GM21360 (cell line): ENCODE data around the gene NSUN5.
A peak's percentile ranks its signal among the peaks of the same experiment; 100 is the strongest.
"Not testable (repeated sequence)": the region's sequence is repeated elsewhere in the genome, so short reads cannot be mapped to it uniquely, and the experiment has no call there.

Experiments used
- ATAC-seq: cut with Tn5 transposase; IDR thresholded peaks from one replicate; pipeline ENCODE4 v1.9.1; 2021; ENCODE audit warnings: mild to moderate bottlenecking, moderate library complexity; ENCODE audit not compliant: unreplicated experiment

The NSUN5 gene

GRCh38 chr7:73327449-73327848, 18.8 kb upstream of the NSUN5 start:
- ATAC-seq = not testable (repeated sequence)

GRCh38 chr7:73325424-73325823, 16.8 kb upstream of the NSUN5 start:
- not testable (repeated sequence) for ATAC-seq

DNA sequence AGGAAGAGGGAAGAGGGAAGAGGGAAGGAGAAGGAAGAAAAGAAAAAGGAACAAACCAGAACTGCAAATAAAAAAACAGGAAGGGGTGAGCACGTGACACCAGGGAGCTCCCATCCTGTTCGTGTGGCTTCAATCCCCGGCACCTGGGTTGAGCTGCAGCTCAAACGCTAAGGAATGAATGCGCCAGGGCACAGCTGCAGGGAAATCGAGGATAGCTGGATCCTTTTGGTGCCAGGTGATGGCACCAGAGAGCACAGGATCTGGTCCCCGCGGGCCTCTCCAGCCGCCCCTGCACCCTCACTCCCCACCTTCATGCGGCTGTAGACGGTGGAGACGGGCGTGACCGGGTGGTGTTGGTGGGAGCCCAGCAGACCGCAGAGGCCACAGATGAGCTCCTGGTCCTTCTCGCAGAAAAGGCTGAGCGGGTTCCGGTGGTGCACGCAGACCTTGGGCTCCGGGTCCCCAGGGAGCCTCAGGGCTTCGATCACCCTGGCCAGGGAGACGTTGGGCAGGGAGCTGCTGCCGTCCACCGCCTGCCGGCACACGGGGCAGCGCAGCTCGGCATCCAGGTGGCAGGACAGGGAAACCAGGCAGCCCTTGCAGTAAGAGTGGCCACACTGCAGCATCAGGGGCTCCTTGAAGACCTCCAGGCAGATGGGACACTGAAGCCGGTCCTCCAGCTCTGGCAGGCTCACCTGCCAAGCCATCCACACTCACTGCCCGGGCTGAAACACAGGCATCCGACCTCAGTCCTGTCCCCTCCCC, 15.6 kb upstream of the NSUN5 start:
- ATAC-seq = not testable (repeated sequence)

- not testable (repeated sequence) for ATAC-seq
Observed at GRCh38 chr7:73323434-73324080, 14.9 kb upstream of the NSUN5 start.

DNA sequence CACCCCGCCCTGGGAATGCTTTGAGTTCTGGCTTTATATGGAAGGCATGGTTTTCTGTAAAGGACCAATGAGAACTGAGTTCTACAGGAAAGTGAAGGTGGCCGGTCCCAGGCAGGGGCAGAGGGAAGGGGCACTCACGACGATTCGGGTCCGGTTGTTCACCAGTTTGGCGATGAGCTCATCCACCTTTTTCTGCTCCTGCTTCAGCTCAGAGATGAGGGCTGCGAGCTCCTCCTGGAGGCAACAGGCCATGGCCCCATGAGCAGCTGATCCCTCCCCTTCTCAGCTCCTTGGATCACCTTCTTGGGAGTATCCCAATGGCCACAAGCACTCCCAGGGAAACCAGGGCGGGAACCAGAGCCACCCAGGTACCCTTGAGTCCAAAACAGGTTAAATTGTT, 11.4 kb upstream of the NSUN5 start:
- not testable (repeated sequence) for ATAC-seq

GRCh38 chr7:73319541-73319940, 10.9 kb upstream of the NSUN5 start:
- not testable (repeated sequence) for ATAC-seq

DNA sequence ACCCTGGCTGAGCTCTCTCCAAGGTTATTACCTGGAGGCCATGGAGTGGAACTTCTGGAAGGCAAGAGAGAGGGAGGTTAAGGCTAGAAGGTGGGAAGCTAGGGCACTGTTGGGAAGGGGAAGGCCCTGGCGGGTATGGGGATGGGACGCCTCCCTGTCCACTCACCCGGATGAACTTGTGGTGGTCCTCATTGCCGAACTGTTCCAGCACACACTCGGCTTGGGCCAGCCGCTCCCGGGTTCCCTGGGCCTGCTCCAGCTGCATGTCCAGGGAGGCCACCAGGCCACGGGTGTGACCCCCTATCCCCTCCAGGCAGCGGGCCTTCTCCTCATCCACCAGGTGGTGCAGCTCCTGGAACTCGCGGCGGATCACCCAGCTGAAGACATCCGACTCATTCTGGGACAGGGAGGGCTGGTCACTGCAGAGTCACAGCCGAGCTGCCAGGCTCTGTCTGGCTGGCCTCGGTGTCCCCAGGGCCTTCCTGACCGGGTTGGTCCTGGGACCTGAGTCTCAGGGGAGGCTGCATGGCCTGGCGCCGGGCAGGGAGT, 10.1 kb upstream of the NSUN5 start:
- ATAC-seq = not testable (repeated sequence)

DNA sequence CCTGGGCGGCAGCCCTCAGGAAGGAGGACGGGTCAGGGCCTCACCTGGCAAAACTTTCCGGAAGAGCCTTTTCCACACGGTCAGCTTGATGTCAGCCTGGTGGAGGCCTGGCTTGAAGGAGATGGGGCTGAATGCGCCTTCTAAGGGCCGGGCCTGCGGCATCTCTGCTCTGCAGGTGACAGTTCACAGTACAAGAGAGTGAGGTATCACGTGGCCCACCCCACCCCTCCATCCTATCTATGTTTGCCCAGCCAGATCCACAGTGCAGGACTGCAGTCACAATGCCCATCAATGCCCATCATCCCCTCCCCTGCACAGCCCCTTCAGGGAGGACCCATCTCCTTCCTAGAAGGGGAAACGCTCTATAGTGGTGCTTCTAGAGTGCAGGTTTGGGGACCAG, 7.9 kb upstream of the NSUN5 start:
- ATAC-seq = no peak

- no peak for ATAC-seq
Observed at GRCh38 chr7:73314271-73314670, 5.6 kb upstream of the NSUN5 start.

GRCh38 chr7:73313521-73313906, 4.9 kb upstream of the NSUN5 start:
- no peak for ATAC-seq

DNA sequence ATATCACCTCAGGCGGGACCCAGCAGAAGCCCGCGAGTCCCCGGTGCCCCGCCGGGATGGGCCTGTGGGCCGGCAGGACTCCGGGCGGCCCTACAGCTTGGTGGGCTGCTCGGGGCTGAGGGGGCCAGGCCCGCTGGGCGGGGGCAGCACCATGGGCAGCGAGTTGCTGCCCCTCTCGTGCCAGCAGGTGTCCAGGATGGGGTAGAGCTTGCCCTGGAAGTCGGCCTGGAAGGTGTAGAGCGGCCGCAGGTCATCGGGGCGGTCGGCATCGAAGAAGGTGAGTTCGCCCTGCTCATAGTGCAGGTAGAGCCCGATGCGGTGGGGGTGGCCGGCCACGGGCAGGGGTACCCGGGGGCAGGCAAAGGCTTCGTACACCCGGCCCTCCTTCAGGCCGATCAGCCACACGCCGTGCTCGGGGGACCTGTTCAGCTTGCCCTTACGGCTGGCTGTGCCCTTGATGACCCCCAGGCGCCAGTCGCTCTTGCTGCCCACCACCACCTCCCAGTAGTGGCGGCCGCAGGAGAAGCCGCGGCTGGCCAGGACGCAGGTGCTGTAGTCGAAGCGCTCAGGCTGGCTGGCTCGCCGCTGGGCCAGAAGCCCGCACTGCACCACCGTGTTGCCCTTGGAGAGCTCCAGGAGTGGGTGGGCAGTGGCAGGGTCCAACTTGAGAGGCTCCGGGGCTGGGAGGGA, 4.3 kb upstream of the NSUN5 start:
- no peak for ATAC-seq

- ATAC-seq = not testable (repeated sequence)
Observed at GRCh38 chr7:73311421-73311820, 2.8 kb upstream of the NSUN5 start.

DNA sequence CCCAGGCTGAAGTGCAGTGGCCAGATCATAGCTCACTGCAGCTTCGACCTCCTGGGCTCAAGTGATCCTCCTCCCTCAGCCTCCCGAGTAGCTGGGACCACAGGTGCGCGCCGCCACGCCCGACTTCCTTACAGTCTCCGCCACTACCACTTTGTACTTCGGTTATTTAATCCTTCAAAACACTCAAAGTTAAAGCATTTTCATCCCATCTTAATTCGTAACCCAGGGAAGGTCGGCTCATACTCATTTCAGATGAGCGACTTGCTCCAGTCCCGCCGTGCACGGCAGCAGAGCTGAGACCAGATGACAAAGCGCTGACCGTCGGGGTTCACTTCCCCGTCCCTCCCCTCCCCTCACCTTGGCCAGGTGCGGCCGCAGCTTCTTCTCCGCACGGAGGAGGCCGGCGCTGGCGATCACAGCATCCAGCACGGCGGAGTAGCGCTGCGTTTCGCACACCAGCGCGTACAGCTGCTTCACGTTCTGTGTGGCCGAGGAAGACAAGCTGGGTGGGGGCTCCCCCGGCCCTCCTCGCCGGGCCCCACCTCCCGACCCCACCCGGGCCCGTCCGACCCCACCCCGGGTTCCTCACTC, 457 bp downstream of the NSUN5 start:
- peak; percentile 38 for ATAC-seq

- ATAC-seq = no peak
Observed at GRCh38 chr7:73307436-73307835, 1.2 kb downstream of the NSUN5 start.

GRCh38 chr7:73304612-73305387, 3.8 kb downstream of the NSUN5 start:
- not testable (repeated sequence) for ATAC-seq

GRCh38 chr7:73304071-73304470, 4.6 kb downstream of the NSUN5 start:
- ATAC-seq = no peak

GRCh38 chr7:73303546-73303945, 5.1 kb downstream of the NSUN5 start:
- no peak for ATAC-seq

- ATAC-seq = not testable (repeated sequence)
Observed at GRCh38 chr7:73302846-73303245, 5.8 kb downstream of the NSUN5 start.

- ATAC-seq = not testable (repeated sequence)
Observed at GRCh38 chr7:73301108-73301507, 7.5 kb downstream of the NSUN5 start.

GRCh38 chr7:73299812-73300211, 8.8 kb downstream of the NSUN5 start:
- not testable (repeated sequence) for ATAC-seq
